ENCODE measurements around the gene ELOVL4.

The ELOVL4 gene

GRCh38 chr6:79888587-79888986 lies 58.8 kb downstream of the ELOVL4 start:
- no peaks in the 10 kb centered on the region for H3K27me3 ChIP-seq (replicated peaks; ENCODE audit: control insufficient read depth, insufficient read depth, low read length)
- no peaks in the 10 kb centered on the region for H3K36me3 ChIP-seq (ENCODE audit: control insufficient read depth, insufficient read depth, low read length)
- TF ChIP-seq CTCF (IDR thresholded peaks at IDR 0.05; ENCODE audit: insufficient read depth, low read length, poor library complexity, severe bottlenecking): no peak
- DNase-seq (ENCODE audit: extremely low read depth, insufficient read length): no peak
- H3K4me3 ChIP-seq (replicated peaks; ENCODE audit: low read depth, low read length): no peak overlapping the region

GRCh38 chr6:79878142-79878748 lies 69.1 kb downstream of the ELOVL4 start:
- Histone ChIP-seq H3K36me3 (ENCODE audit: control insufficient read depth, insufficient read depth, low read length) (no peaks in the 10 kb centered on the region), H3K27me3 (replicated peaks; ENCODE audit: control insufficient read depth, insufficient read depth, low read length) (no peaks in the 10 kb centered on the region), H3K4me3 (replicated peaks; ENCODE audit: low read depth, low read length) (no peak overlapping the region)
- no peak for DNase-seq (ENCODE audit: extremely low read depth, insufficient read length)
- TF ChIP-seq CTCF (IDR thresholded peaks at IDR 0.05; ENCODE audit: insufficient read depth, low read length, poor library complexity, severe bottlenecking): no peak

GRCh38 chr6:79874531-79875134 lies 72.7 kb downstream of the ELOVL4 start:
- Histone ChIP-seq H3K36me3 (ENCODE audit: control insufficient read depth, insufficient read depth, low read length) (no peaks in the 10 kb centered on the region), H3K4me3 (replicated peaks; ENCODE audit: low read depth, low read length) (no peak overlapping the region), H3K27me3 (replicated peaks; ENCODE audit: control insufficient read depth, insufficient read depth, low read length) (no peaks in the 10 kb centered on the region)
- no peak for DNase-seq (ENCODE audit: extremely low read depth, insufficient read length)
- TF ChIP-seq CTCF (IDR thresholded peaks at IDR 0.05; ENCODE audit: insufficient read depth, low read length, poor library complexity, severe bottlenecking): no peak

GRCh38 chr6:79872986-79873385 lies 74.4 kb downstream of the ELOVL4 start:
- Histone ChIP-seq H3K36me3 (ENCODE audit: control insufficient read depth, insufficient read depth, low read length) (no peaks in the 10 kb centered on the region), H3K27me3 (replicated peaks; ENCODE audit: control insufficient read depth, insufficient read depth, low read length) (no peaks in the 10 kb centered on the region), H3K4me3 (replicated peaks; ENCODE audit: low read depth, low read length) (no peak overlapping the region)
- no peak for TF ChIP-seq CTCF (IDR thresholded peaks at IDR 0.05; ENCODE audit: insufficient read depth, low read length, poor library complexity, severe bottlenecking)
- DNase-seq (ENCODE audit: extremely low read depth, insufficient read length): no peak

- H3K27me3 ChIP-seq (replicated peaks; ENCODE audit: control insufficient read depth, insufficient read depth, low read length): no peaks in the 10 kb centered on the region
- DNase-seq (ENCODE audit: extremely low read depth, insufficient read length): no peak
- H3K4me3 ChIP-seq (replicated peaks; ENCODE audit: low read depth, low read length): no peak overlapping the region
- H3K36me3 ChIP-seq (ENCODE audit: control insufficient read depth, insufficient read depth, low read length): no peaks in the 10 kb centered on the region
- TF ChIP-seq CTCF (IDR thresholded peaks at IDR 0.05; ENCODE audit: insufficient read depth, low read length, poor library complexity, severe bottlenecking): no peak
Measured at GRCh38 chr6:79872303-79872702, 75.0 kb downstream of the ELOVL4 start.

Data from GM06990 (cell line).